GM21529 (cell line): ENCODE results near the gene CCDC92.

ENCODE experiments used
- ATAC-seq: cut with Tn5 transposase; IDR thresholded peaks from one replicate; pipeline ENCODE4 v1.9.1; 2021; ENCODE audit not compliant: unreplicated experiment

CCDC92 gene

GRCh38 chr12:123937707-123938591, 34.7 kb downstream of the CCDC92 start:
- no peak for ATAC-seq

- no peak for ATAC-seq
Observed at GRCh38 chr12:123936956-123937706, 35.5 kb downstream of the CCDC92 start.

GRCh38 chr12:123936471-123936870, 36.2 kb downstream of the CCDC92 start:
- no peak for ATAC-seq

GRCh38 chr12:123935956-123936355, 36.7 kb downstream of the CCDC92 start:
- ATAC-seq: no peak

- no peak for ATAC-seq
Observed at GRCh38 chr12:123934829-123935228, 37.8 kb downstream of the CCDC92 start.

- no peak for ATAC-seq
Observed at GRCh38 chr12:123934016-123934620, 38.5 kb downstream of the CCDC92 start.

- no peak for ATAC-seq
Observed at GRCh38 chr12:123933214-123933613, 39.4 kb downstream of the CCDC92 start.

GRCh38 chr12:123931686-123932321, 40.8 kb downstream of the CCDC92 start:
- ATAC-seq: no peak

GRCh38 chr12:123929946-123930583, 42.6 kb downstream of the CCDC92 start:
- no peak for ATAC-seq

- no peak for ATAC-seq
Observed at GRCh38 chr12:123928897-123929296, 43.7 kb downstream of the CCDC92 start.

- no peak for ATAC-seq
Observed at GRCh38 chr12:123928274-123928865, 44.3 kb downstream of the CCDC92 start.

- ATAC-seq: no peak
Observed at GRCh38 chr12:123924539-123924938, 48.1 kb downstream of the CCDC92 start.

GRCh38 chr12:123923927-123924326, 48.7 kb downstream of the CCDC92 start:
- no peak for ATAC-seq

GRCh38 chr12:123923038-123923437, 49.6 kb downstream of the CCDC92 start:
- no peak for ATAC-seq

GRCh38 chr12:123919980-123920360, 52.7 kb downstream of the CCDC92 start:
- ATAC-seq: no peak

- no peak for ATAC-seq
Observed at GRCh38 chr12:123917337-123917850, 55.2 kb downstream of the CCDC92 start.

- no peak for ATAC-seq
Observed at GRCh38 chr12:123916729-123917128, 55.9 kb downstream of the CCDC92 start.

- no peak for ATAC-seq
Observed at GRCh38 chr12:123914726-123915333, 57.8 kb downstream of the CCDC92 start.
